CD4-positive, alpha-beta memory T cell (primary cell): ENCODE measurements around the gene ODAD3. TPM values are rescaled to one million over a fixed set of nuclear protein-coding genes. Genes with fewer than 3 reads are reported as not detected.

Experiments used
- CTCF ChIA-PET: fragments of 350-600 bp; sonication (Branson Sonifier 250); formaldehyde crosslinking; loops from one replicate; lab custom pipeline; 2021; ENCODE audit warnings: inconsistent platforms; ENCODE audit not compliant: partially characterized antibody; lab: Charles Lee
- POLR2A ChIA-PET: fragments of 350-600 bp; sonication (Branson Sonifier 250); formaldehyde crosslinking; loops from one replicate; lab custom pipeline; 2021; ENCODE audit not compliant: partially characterized antibody; lab: Charles Lee
- DNase-seq, 5 donors: peaks; one replicate each; pipeline versions ENCODE4 v3.0.0 to v3.0.0-alpha.2; 2020 to 2022; ENCODE audit warnings: mixed read lengths in 1 of 5
- H3K27ac ChIP-seq: one replicate; pipeline ENCODE4 v1.7.0; 2013; ENCODE audit warnings: low read depth, low read length
- H3K27me3 ChIP-seq: 2 replicates; pipeline ENCODE4 v1.7.0; 2013; ENCODE audit warnings: mild to moderate bottlenecking, low read length, moderate library complexity; ENCODE audit not compliant: insufficient read depth
- H3K36me3 ChIP-seq: 2 replicates; pipeline ENCODE4 v1.7.0; 2013; ENCODE audit warnings: mild to moderate bottlenecking, low read length, moderate library complexity; ENCODE audit not compliant: insufficient read depth
- H3K4me1 ChIP-seq: 2 replicates; pipeline ENCODE4 v1.7.0; 2013; ENCODE audit warnings: mild to moderate bottlenecking, low read length, moderate library complexity; ENCODE audit not compliant: insufficient read depth
- H3K4me3 ChIP-seq, 2 donors: one replicate each; pipeline ENCODE4 v1.7.0; 2013; ENCODE audit warnings: low read length in 2 of 2, mild to moderate bottlenecking in 1 of 2
- H3K9me3 ChIP-seq, 2 donors: one replicate each; pipeline ENCODE4 v1.7.0; 2013; ENCODE audit warnings: low read length in 2 of 2, control low read depth in 1 of 2; ENCODE audit not compliant: control insufficient read depth in 1 of 2
- H3K27ac Mint-ChIP-seq, 7 donors: one replicate each; pipeline ENCODE4 v1.8.0; 2020 to 2021; ENCODE audit warnings: mixed read lengths in 7 of 7, mild to moderate bottlenecking in 6 of 7, inconsistent platforms in 3 of 7, moderate library complexity in 3 of 7
- H3K27me3 Mint-ChIP-seq, 2 donors: one replicate each; pipeline ENCODE4 v1.8.0; 2020 to 2021; ENCODE audit warnings: mixed read lengths in 2 of 2
- H3K36me3 Mint-ChIP-seq, 2 donors: one replicate each; pipeline ENCODE4 v1.8.0; 2020 to 2021; ENCODE audit warnings: mixed read lengths in 2 of 2, inconsistent platforms in 1 of 2, mild to moderate bottlenecking in 1 of 2
- H3K4me1 Mint-ChIP-seq, 4 donors: one replicate each; pipeline ENCODE4 v1.8.0; 2020 to 2021; ENCODE audit warnings: mixed read lengths in 4 of 4, mild to moderate bottlenecking in 1 of 4
- H3K4me3 Mint-ChIP-seq, 8 donors: one replicate each; pipeline ENCODE4 v1.8.0; 2020 to 2021; ENCODE audit warnings: mixed read lengths in 8 of 8, mild to moderate bottlenecking in 7 of 8, moderate library complexity in 6 of 8, inconsistent platforms in 3 of 8
- H3K9me3 Mint-ChIP-seq, 8 donors: one replicate each; pipeline ENCODE4 v1.8.0; 2020 to 2021; ENCODE audit warnings: mixed read lengths in 8 of 8, mild to moderate bottlenecking in 5 of 8, inconsistent platforms in 3 of 8, moderate library complexity in 1 of 8
- intact Hi-C: fragments of 100-400 bp; cut with micrococcal nuclease; formaldehyde crosslinking; loops from one replicate; pipeline ENCODE4 v1.15.1; 2023
- polyA plus RNA-seq, 2 donors: library from polyadenylated mRNA; unstranded; fragments of 300-500 nt; fragmentation: Illumina TruSeq; gene quantifications; one replicate each; pipeline ENCODE4 v1.2.3, GENCODE V29; 2021
- total RNA-seq, 2 experiments: library from RNA; stranded (reverse); gene quantifications; one replicate each; pipeline ENCODE4 v1.2.3, GENCODE V29; 2021

ODAD3 gene
- total and polyA plus RNA-seq, 4 experiments from 2014 or later: not detected

GRCh38 chr19:11446652-11447301 is 11.9 kb upstream of the ODAD3 start:
- peak overlapping the region in 2 of 7 donors; percentile 83 to 88 for H3K27ac Mint-ChIP-seq
- CTCF ChIA-PET: interaction anchor here (1.1 to 1.5 kb wide), 3 partner anchors 25 to 66 kb away, joined by 3 to 8 read pairs (median 6); no protein-coding TSS in a partner anchor
- no peak overlapping the region for H3K4me3 ChIP-seq
- peaks cover 0 to 2% (median 0%) of the 10 kb centered on the region in 8 donors for H3K9me3 Mint-ChIP-seq
- POLR2A ChIA-PET: no interaction called here
- H3K4me1 Mint-ChIP-seq: peaks cover 0 to 1% (median 0%) of the 10 kb centered on the region in 4 donors
- no peaks in the 10 kb centered on the region for H3K4me1 ChIP-seq
- intact Hi-C loops: loop anchor here (1.0 kb wide), 1 partner anchor 65 kb away; no protein-coding TSS in a partner anchor
- peak in 4 of 5 donors; percentile 18 to 41 (median 33) for DNase-seq
- H3K27ac ChIP-seq: no peak overlapping the region
- peaks cover 29% of the 10 kb centered on the region for H3K36me3 ChIP-seq
- peaks cover 27 to 39% of the 10 kb centered on the region in 2 donors for H3K36me3 Mint-ChIP-seq
- no peaks in the 10 kb centered on the region for H3K9me3 ChIP-seq
- no peak overlapping the region for H3K4me3 Mint-ChIP-seq
- H3K27me3 ChIP-seq: no peaks in the 10 kb centered on the region
- H3K27me3 Mint-ChIP-seq: no peaks in the 10 kb centered on the region

- POLR2A ChIA-PET: no interaction called here
- Histone ChIP-seq H3K4me1 (no peaks in the 10 kb centered on the region), H3K27ac (no peak overlapping the region), H3K9me3 (no peaks in the 10 kb centered on the region), H3K27me3 (no peaks in the 10 kb centered on the region), H3K4me3 (no peak overlapping the region), H3K36me3 (peaks cover 34% of the 10 kb centered on the region)
- Mint-ChIP-seq H3K27ac (no peak overlapping the region), H3K4me1 (peaks cover 0 to 1% (median 0%) of the 10 kb centered on the region in 4 donors), H3K36me3 (peaks cover 29 to 44% of the 10 kb centered on the region in 2 donors), H3K27me3 (no peaks in the 10 kb centered on the region), H3K9me3 (peaks cover 0 to 2% (median 0%) of the 10 kb centered on the region in 8 donors), H3K4me3 (no peak overlapping the region)
- intact Hi-C loops: loop anchor here (1.0 kb wide), 1 partner anchor 65 kb away; no protein-coding TSS in a partner anchor
- CTCF ChIA-PET: interaction anchor here (1.0 to 1.5 kb wide), 3 partner anchors 24 to 153 kb away, joined by 5 to 8 read pairs (median 6); no protein-coding TSS in a partner anchor
- no peak for DNase-seq
Measured at GRCh38 chr19:11446271-11446651, 11.3 kb upstream of the ODAD3 start.

- H3K9me3 Mint-ChIP-seq: peaks cover 0 to 2% (median 0%) of the 10 kb centered on the region in 8 donors
- ChIA-PET POLR2A (no interaction called here), CTCF (interaction anchor here (0.8 to 1.5 kb wide), 4 partner anchors 23 to 152 kb away, joined by 3 to 8 read pairs (median 6); no protein-coding TSS in a partner anchor)
- peaks cover 0 to 4% (median 4%) of the 10 kb centered on the region in 4 donors for H3K4me1 Mint-ChIP-seq
- peaks cover 35 to 50% of the 10 kb centered on the region in 2 donors for H3K36me3 Mint-ChIP-seq
- no peak overlapping the region for H3K4me3 ChIP-seq
- H3K27me3 Mint-ChIP-seq: no peaks in the 10 kb centered on the region
- DNase-seq: no peak
- no peak overlapping the region for H3K27ac ChIP-seq
- no peaks in the 10 kb centered on the region for H3K9me3 ChIP-seq
- H3K27ac Mint-ChIP-seq: peak overlapping the region in 1 of 7 donors; percentile 20
- no peaks in the 10 kb centered on the region for H3K27me3 ChIP-seq
- H3K4me1 ChIP-seq: no peaks in the 10 kb centered on the region
- H3K4me3 Mint-ChIP-seq: no peak overlapping the region
- H3K36me3 ChIP-seq: peaks cover 42% of the 10 kb centered on the region
- intact Hi-C loops: no loop called here
Measured at GRCh38 chr19:11445141-11445540, 10.2 kb upstream of the ODAD3 start.

GRCh38 chr19:11444059-11444458 is 9.1 kb upstream of the ODAD3 start:
- intact Hi-C loops: no loop called here
- no peaks in the 10 kb centered on the region for H3K27me3 ChIP-seq

GRCh38 chr19:11437955-11438354 is 3.0 kb upstream of the ODAD3 start:
- peaks cover 18 to 35% (median 25%) of the 10 kb centered on the region in 4 donors for H3K4me1 Mint-ChIP-seq
- intact Hi-C loops: no loop called here
- no peak for DNase-seq
- peak overlapping the region in 5 of 8 donors; percentile 8 to 73 (median 63) for H3K4me3 Mint-ChIP-seq
- Histone ChIP-seq H3K27ac (no peak overlapping the region), H3K9me3 (no peaks in the 10 kb centered on the region), H3K4me1 (peaks cover 19% of the 10 kb centered on the region), H3K4me3 (no peak overlapping the region), H3K36me3 (peaks cover 37% of the 10 kb centered on the region), H3K27me3 (no peaks in the 10 kb centered on the region)
- H3K36me3 Mint-ChIP-seq: peaks cover 28 to 45% of the 10 kb centered on the region in 2 donors
- H3K27ac Mint-ChIP-seq: peak overlapping the region in 5 of 7 donors; percentile 48 to 85 (median 59)
- CTCF ChIA-PET: interaction anchor here (1.3 to 1.6 kb wide), 2 partner anchors 45 to 57 kb away, joined by 4 read pairs; no protein-coding TSS in a partner anchor
- H3K9me3 Mint-ChIP-seq: peaks cover 0 to 6% (median 0%) of the 10 kb centered on the region in 8 donors
- POLR2A ChIA-PET: interaction anchor here (1.1 kb wide), 1 partner anchor 63 kb away, joined by 4 read pairs; no protein-coding TSS in a partner anchor
- H3K27me3 Mint-ChIP-seq: peaks cover 0 to 3% of the 10 kb centered on the region in 2 donors

More at GRCh38 chr19:11444059-11444458, 9.1 kb upstream of the ODAD3 start:
- peaks cover 0 to 2% (median 0%) of the 10 kb centered on the region in 8 donors for H3K9me3 Mint-ChIP-seq
- Histone ChIP-seq H3K9me3 (no peaks in the 10 kb centered on the region), H3K4me1 (no peaks in the 10 kb centered on the region), H3K36me3 (peaks cover 42% of the 10 kb centered on the region), H3K27ac (no peak overlapping the region), H3K4me3 (no peak overlapping the region)
- no peak for DNase-seq
- H3K4me1 Mint-ChIP-seq: peaks cover 0 to 4% (median 4%) of the 10 kb centered on the region in 4 donors
- H3K27me3 Mint-ChIP-seq: no peaks in the 10 kb centered on the region
- H3K27ac Mint-ChIP-seq: no peak overlapping the region
- ChIA-PET CTCF (interaction anchor here (1.1 kb wide), 1 partner anchor 151 kb away, joined by 5 read pairs; no protein-coding TSS in a partner anchor), POLR2A (no interaction called here)
- H3K36me3 Mint-ChIP-seq: peaks cover 29 to 49% of the 10 kb centered on the region in 2 donors
- H3K4me3 Mint-ChIP-seq: no peak overlapping the region

GRCh38 chr19:11435833-11436313 is 952 bp upstream of the ODAD3 start:
- Histone ChIP-seq H3K27ac (peak overlapping the region; percentile 74), H3K4me1 (peaks cover 19% of the 10 kb centered on the region), H3K36me3 (peaks cover 19% of the 10 kb centered on the region), H3K27me3 (no peaks in the 10 kb centered on the region), H3K9me3 (no peaks in the 10 kb centered on the region), H3K4me3 (peak overlapping the region; percentile 95 to 97)
- peak overlapping the region; percentile 95 to 100 (median 98) for H3K27ac Mint-ChIP-seq
- no peak for DNase-seq
- ChIA-PET POLR2A (interaction anchor here (0.7 to 3.0 kb wide), 11 partner anchors 14 to 1617 kb away, joined by 3 to 32 read pairs (median 3); partner anchors contain the start of genes ECSIT, FBXL12 and SWSAP1), CTCF (interaction anchor here (0.5 to 4.0 kb wide), 7 partner anchors 13 to 142 kb away, joined by 3 to 22 read pairs (median 5); partner anchors contain the start of gene EPOR)
- H3K27me3 Mint-ChIP-seq: peaks cover 0 to 3% of the 10 kb centered on the region in 2 donors
- peak overlapping the region; percentile 97 to 100 (median 99) for H3K4me3 Mint-ChIP-seq
- intact Hi-C loops: loop anchor here (1.0 kb wide), 10 partner anchors 14 to 281 kb away; partner anchors contain the start of genes CCDC159, ECSIT, ELOF1 and SPC24
- peaks cover 0 to 4% (median 0%) of the 10 kb centered on the region in 8 donors for H3K9me3 Mint-ChIP-seq
- H3K4me1 Mint-ChIP-seq: peaks cover 14 to 32% (median 24%) of the 10 kb centered on the region in 4 donors
- H3K36me3 Mint-ChIP-seq: peaks cover 13 to 26% of the 10 kb centered on the region in 2 donors
